Myocyte (in vitro differentiated cells): ENCODE data around the gene BMP7. TPM values are rescaled to one million over a fixed set of nuclear protein-coding genes. Genes with fewer than 3 reads are reported as not detected.
"Not testable (repeated sequence)": the region's sequence is repeated elsewhere in the genome, so short reads cannot be mapped to it uniquely, and the experiment has no call there.

Experiments
- DNase-seq: peaks from one replicate; pipeline ENCODE4 v3.0.0-alpha.2; 2012; ENCODE audit warnings: low read depth
- total RNA-seq: library from RNA; depleted of rRNA; stranded (reverse); fragments of >200 nt; gene quantifications from 2 replicates; pipeline ENCODE4 v1.2.3, GENCODE V29; 2014

BMP7 gene
- total RNA-seq, 1 donor from 2014 or later = not detected

DNA sequence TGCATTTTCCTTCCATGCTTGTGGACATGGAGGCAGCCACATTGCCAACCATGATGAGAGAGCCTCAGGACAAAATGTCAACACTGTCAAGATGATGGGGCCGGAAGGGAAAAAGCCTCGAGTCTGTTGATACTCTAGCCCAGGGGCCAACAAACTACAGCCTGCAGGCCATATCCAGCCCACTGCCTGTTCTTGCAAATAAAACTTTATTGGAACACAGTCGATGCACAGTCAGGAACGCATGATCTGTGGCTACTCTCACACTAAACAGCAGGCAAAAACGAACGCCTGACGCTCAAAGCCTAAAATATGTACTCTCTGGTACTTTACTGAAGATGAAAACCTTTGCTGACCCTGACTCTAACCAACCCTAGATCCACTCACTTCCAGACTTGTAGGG, 72.3 kb downstream of the BMP7 start:
- DNase-seq = no peak

GRCh38 chr20:57193094-57193493, 73.3 kb downstream of the BMP7 start:
- DNase-seq = no peak

GRCh38 chr20:57192311-57192710, 74.1 kb downstream of the BMP7 start:
- no peak for DNase-seq

- DNase-seq = not testable (repeated sequence)
These were observed 75.2 kb downstream of the BMP7 start for GRCh38 chr20:57191265-57191638.

- DNase-seq = no peak
These were observed 75.7 kb downstream of the BMP7 start for GRCh38 chr20:57190536-57191264.

GRCh38 chr20:57189713-57190112, 76.7 kb downstream of the BMP7 start:
- DNase-seq = no peak

- DNase-seq = no peak
These were observed 77.8 kb downstream of the BMP7 start for GRCh38 chr20:57188576-57189079.

GRCh38 chr20:57188056-57188455, 78.4 kb downstream of the BMP7 start:
- DNase-seq = no peak

DNA sequence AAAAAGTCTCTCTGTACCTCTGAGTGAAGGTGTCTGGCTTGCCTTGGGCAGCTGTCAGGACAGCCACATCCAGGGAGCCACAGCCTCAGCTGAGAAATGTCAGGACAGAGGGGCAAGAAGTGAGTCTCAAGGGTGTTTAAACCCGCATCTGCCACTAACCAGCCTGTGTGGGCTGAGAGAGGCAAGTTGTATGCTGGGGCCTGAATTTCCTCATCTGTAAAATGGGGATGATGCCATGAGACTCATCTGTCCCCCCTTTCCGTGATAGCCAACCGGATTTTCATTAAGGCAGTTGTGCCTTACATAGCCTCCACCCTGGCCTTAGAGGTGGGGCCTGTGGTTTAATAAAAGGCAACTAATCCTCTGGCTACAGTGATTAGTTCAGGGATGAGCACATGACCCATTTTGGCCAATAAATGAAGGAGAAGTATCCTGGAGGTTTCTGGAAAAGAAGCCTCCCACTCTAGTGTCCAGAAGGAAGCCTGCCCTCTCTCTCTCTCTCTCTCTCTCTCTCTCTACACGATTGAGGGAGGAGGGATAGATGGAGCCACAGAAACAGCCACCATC, 79.3 kb downstream of the BMP7 start:
- no peak for DNase-seq

- DNase-seq = no peak
These were observed 80.2 kb downstream of the BMP7 start for GRCh38 chr20:57186192-57186591.

- no peak for DNase-seq
These were observed 81.2 kb downstream of the BMP7 start for GRCh38 chr20:57185188-57185743.

- no peak for DNase-seq
These were observed 82.9 kb downstream of the BMP7 start for GRCh38 chr20:57183457-57184009.

GRCh38 chr20:57181639-57182038, 84.8 kb downstream of the BMP7 start:
- no peak for DNase-seq

- no peak for DNase-seq
These were observed 85.5 kb downstream of the BMP7 start for GRCh38 chr20:57180954-57181353.

DNA sequence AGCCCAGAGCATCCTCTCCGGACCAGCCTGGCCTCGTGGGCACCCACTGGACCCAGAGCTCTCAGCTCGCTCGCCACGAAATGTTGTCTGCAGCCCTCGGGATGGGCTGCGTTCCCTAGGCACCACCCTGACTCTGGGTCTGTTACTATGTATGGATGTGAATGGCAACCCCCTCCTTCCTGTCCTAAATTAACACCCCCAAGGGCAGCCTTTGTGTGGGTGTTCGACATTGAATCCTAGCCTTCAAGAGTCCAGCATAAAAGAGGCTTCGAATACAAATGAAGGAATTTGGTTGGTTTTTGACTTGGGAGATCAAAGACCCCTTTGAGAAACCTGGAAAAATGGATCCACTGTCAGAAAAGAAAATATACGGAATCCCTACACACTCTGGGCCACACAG, 86.1 kb downstream of the BMP7 start:
- no peak for DNase-seq

- no peak for DNase-seq
These were observed 87.2 kb downstream of the BMP7 start for GRCh38 chr20:57179265-57179664.

DNA sequence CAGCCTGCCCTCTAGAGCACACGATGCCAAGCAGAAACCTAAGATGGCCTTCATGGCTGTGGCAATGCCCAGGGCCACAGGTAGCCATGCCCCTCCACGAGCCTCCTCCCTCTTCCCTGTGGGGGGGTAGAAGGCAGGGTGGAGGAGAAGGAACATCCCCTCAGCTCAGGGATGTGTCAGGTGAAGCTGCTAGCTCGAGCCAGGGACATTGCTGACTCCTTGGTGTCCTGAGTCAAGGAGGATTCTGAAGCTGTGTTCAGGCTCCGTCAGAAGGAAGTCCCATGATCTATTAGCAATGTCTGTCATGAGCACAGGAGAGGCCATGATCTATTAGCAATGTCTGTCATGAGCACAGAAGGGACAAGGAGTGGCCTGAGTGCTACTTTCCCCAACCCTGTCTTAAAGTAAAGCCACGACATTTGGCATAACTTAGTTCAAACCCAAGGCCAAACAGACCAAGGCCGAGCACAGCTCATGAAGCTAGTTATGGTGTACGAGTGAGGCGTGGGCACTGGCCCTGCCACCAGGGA, 87.8 kb downstream of the BMP7 start:
- DNase-seq = no peak

DNA sequence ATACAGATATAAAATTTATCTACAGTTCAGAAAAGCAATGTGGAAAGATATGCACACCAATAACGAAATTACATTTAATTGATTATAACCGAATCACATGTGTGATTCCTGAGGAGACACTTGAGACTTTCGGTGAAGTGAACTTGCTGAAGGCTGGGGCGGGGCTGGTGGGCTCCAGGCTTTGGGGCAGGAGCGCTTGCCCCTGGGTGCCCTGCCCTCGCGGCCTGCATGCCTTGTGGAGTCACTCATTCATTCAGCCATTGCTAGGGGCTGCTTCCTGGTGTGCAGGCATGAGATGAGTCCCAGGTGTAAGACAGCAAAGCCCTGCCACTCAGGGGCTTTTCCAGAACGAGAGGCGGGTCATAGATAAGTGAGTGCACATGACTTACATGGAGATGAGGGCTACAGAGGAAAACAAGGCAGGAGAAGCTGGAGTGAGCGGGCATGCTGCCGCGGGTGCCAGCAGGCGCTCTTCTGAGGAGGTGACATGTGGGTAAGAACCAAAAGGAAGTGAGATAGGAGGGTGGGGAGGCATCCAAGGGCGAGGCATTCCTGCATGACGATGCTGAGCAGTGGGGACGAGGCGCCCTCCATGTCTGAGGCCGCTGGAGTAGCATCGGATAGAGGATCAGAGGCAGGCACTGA, 88.7 kb downstream of the BMP7 start:
- DNase-seq = no peak

DNA sequence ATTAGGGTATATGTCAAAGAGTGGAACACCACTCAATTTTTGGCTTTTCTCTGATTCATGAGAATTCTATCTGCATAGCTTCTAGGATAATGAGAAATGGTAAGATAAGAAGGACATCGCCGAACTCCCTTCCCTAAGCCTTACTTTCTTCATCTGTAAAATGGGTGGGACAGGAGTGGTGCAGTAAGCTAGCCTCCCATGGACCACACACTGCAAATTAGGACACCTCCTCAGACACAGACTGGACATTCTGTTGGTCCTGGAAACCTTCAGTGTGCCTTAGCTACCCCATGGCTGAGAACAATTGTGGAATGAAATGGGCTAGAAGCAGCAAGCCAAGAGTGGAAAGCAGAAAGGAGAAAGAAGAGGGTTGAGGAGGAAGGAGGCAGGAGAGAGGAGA, 89.6 kb downstream of the BMP7 start:
- no peak for DNase-seq

DNA sequence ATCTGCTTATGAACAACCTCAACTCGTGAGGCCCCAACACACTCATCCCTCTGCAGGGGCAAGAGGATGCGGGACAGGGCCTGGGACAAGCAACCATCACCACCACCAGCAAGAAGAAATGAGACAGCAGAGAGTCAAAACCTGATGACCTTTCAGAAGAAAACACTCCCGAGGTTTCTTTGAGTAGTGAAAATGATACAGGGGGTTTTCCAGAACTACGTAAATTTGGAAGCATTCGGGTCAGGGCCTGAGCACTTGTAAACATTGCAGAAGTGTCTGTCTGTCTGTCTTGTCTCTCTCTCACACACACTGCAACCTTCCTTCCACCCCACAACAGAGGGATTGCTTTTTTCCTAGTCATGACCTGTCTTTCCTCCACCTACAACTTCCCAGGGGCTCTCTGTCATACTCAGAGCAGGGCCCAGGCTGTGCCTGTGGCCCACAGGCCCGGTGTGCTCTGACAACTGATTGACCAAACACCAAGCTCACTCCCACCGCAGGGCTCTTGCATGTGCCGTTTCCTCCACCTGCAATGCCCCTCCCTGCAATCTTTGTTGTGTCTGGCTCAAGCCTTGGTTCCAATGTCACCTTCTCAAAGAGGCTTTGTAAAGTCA, 90.9 kb downstream of the BMP7 start:
- no peak for DNase-seq

GRCh38 chr20:57174737-57175136, 91.7 kb downstream of the BMP7 start:
- DNase-seq = no peak
